Endothelial cell of umbilical vein (primary cell): ENCODE results near the gene ZNF516. TPM values are rescaled to one million over a fixed set of nuclear protein-coding genes. Genes with fewer than 3 reads are reported as not detected.

Experiments used
- BruUV-seq: library from RNA; stranded (reverse); fragments of 400-500 nt; replicated peaks from 2 replicates; lab custom pipeline; 2021; lab: Mats Ljungman, UMichigan
- CTCF ChIA-PET: fragments of 300-600, 350-600 bp; sonication (Branson Sonifier 250); formaldehyde crosslinking; loops from one replicate; lab custom pipeline; 2021; ENCODE audit warnings: antibody characterized with exemption, inconsistent platforms; lab: Charles Lee
- POLR2A ChIA-PET: fragments of 300-600, 350-600 bp; sonication (Branson Sonifier 250); formaldehyde crosslinking; loops from one replicate; lab custom pipeline; 2021; ENCODE audit warnings: antibody characterized with exemption, inconsistent platforms; lab: Charles Lee
- DNase-seq: peaks from one replicate; pipeline ENCODE4 v3.0.0-alpha.2; 2011; ENCODE audit warnings: low read depth, low spot score
- FAIRE-seq: peaks from 2 replicates; lab custom pipeline; 2011; peaks lifted over from hg19 to GRCh38; lab: Jason Lieb, UNC
- H2AFZ ChIP-seq: 2 replicates; pipeline ENCODE4 v1.6.0; 2012; ENCODE audit warnings: low read depth, low read length, control low read depth, inconsistent platforms
- H3K27ac ChIP-seq: 2 replicates; pipeline ENCODE4 v1.5.1; 2011; ENCODE audit warnings: low read depth, mild to moderate bottlenecking, control low read depth, low read length, moderate library complexity; ENCODE audit not compliant: insufficient read depth
- H3K27me3 ChIP-seq, 2 experiments: 2 replicates each; pipeline versions ENCODE4 v1.6.0 to v1.6.1; 2011; ENCODE audit warnings: low read length in 2 of 2, mixed read lengths in 1 of 2; ENCODE audit not compliant: control insufficient read depth in 2 of 2, insufficient read depth in 2 of 2
- H3K36me3 ChIP-seq, 2 experiments: 2 replicates in 1 of 2; 3 replicates in 1 of 2; pipeline ENCODE4 v1.5.1; 2011; ENCODE audit warnings: low read length in 2 of 2, mild to moderate bottlenecking in 1 of 2, moderate library complexity in 1 of 2; ENCODE audit not compliant: control insufficient read depth in 2 of 2, insufficient read depth in 2 of 2; ENCODE audit errors: extremely low read depth in 1 of 2
- H3K4me1 ChIP-seq: 3 replicates; pipeline ENCODE4 v1.5.1; 2011; ENCODE audit warnings: mild to moderate bottlenecking, low read length; ENCODE audit not compliant: control insufficient read depth, insufficient read depth; ENCODE audit errors: extremely low read depth
- H3K4me2 ChIP-seq: 2 replicates; pipeline ENCODE4 v1.6.1; 2011; ENCODE audit warnings: low read length, control low read depth, mixed read lengths; ENCODE audit not compliant: insufficient read depth
- H3K4me3 ChIP-seq, 3 experiments: fragments of 200-600 bp in 1 of 3; sonication (generic), shearing (Covaris generic) in 1 of 3; replicated peaks in 1 of 3; 2 replicates each; pipeline ENCODE4 v1.5.1; 2011 to 2016; ENCODE audit warnings: control low read depth in 3 of 3, low read length in 3 of 3, mild to moderate bottlenecking in 2 of 3, inconsistent platforms in 1 of 3, low read depth in 1 of 3, moderate library complexity in 1 of 3; ENCODE audit not compliant: insufficient read depth in 1 of 3
- H3K79me2 ChIP-seq: 2 replicates; pipeline ENCODE4 v1.6.0; 2012; ENCODE audit warnings: low read length, inconsistent platforms; ENCODE audit not compliant: control insufficient read depth, insufficient read depth
- H3K9ac ChIP-seq: replicated peaks from 2 replicates; pipeline ENCODE3; 2011; ENCODE audit warnings: low read length, control low read depth; ENCODE audit not compliant: insufficient read depth; ENCODE audit errors: extremely low read depth
- H3K9me1 ChIP-seq: replicated peaks from 3 replicates; pipeline ENCODE4 v1.6.0; 2011; ENCODE audit warnings: mild to moderate bottlenecking, low read length; ENCODE audit not compliant: control insufficient read depth, insufficient read depth; ENCODE audit errors: extremely low read depth
- H3K9me3 ChIP-seq: replicated peaks from 2 replicates; pipeline ENCODE4 v1.5.1; 2012; ENCODE audit warnings: low read length, inconsistent platforms; ENCODE audit not compliant: control insufficient read depth, insufficient read depth
- H4K20me1 ChIP-seq: replicated peaks from 2 replicates; pipeline ENCODE3; 2011; ENCODE audit warnings: mild to moderate bottlenecking, low read length; ENCODE audit not compliant: control insufficient read depth, insufficient read depth; ENCODE audit errors: extremely low read depth
- CTCF ChIP-seq, 2 donors: IDR thresholded peaks; 1 replicate in 1 of 2; 2 replicates in 1 of 2; pipeline ENCODE4 v1.5.1; 2011; ENCODE audit warnings: low read length in 2 of 2, mild to moderate bottlenecking in 2 of 2, moderate library complexity in 2 of 2, control low read depth in 1 of 2, inconsistent platforms in 1 of 2, low read depth in 1 of 2; ENCODE audit not compliant: insufficient read depth in 1 of 2; ENCODE audit errors: extremely low read depth in 1 of 2
- EZH2 ChIP-seq: IDR thresholded peaks from 2 replicates; pipeline ENCODE4 v1.6.1; 2012; ENCODE audit warnings: borderline replicate concordance, low read depth, mild to moderate bottlenecking, moderate library complexity, low read length, inconsistent platforms; ENCODE audit not compliant: severe bottlenecking
- FOS ChIP-seq: IDR thresholded peaks from 2 replicates; pipeline ENCODE4 v1.6.1; 2011; ENCODE audit warnings: mild to moderate bottlenecking, low read length, moderate library complexity, borderline replicate concordance; ENCODE audit not compliant: insufficient read depth
- GATA2 ChIP-seq: IDR thresholded peaks from 2 replicates; pipeline ENCODE4 v1.7.0; 2011; ENCODE audit warnings: low read depth, mild to moderate bottlenecking, moderate library complexity, mixed read lengths, low read length; ENCODE audit not compliant: insufficient read length, insufficient read depth
- JUN ChIP-seq: IDR thresholded peaks from 2 replicates; pipeline ENCODE4 v1.6.1; 2011; ENCODE audit warnings: borderline replicate concordance, low read depth; ENCODE audit not compliant: insufficient read length, insufficient read depth
- MAX ChIP-seq: IDR thresholded peaks from 2 replicates; pipeline ENCODE4 v1.6.1; 2011; ENCODE audit not compliant: insufficient read depth, insufficient read length
- MYC ChIP-seq: IDR thresholded peaks from one replicate; pipeline ENCODE4 v1.6.1; 2011; ENCODE audit warnings: mild to moderate bottlenecking, low read depth, low read length
- POLR2A ChIP-seq: IDR thresholded peaks from 2 replicates; pipeline ENCODE4 v1.6.1; 2012; ENCODE audit warnings: low read depth, mild to moderate bottlenecking, control low read depth, low read length
- POLR2AphosphoS5 ChIP-seq: IDR thresholded peaks from 2 replicates; pipeline ENCODE4 v1.6.1; 2012; ENCODE audit warnings: low read depth, mild to moderate bottlenecking, control low read depth, low read length, moderate library complexity; ENCODE audit not compliant: insufficient read depth
- dilution Hi-C: fragments of 300-500 bp; cut with MboI; formaldehyde crosslinking; loops from one replicate; pipeline ENCODE4 v1.15.0; 2019; ENCODE audit warnings: low sequenced_read_pairs; ENCODE audit not compliant: extremely low pct_ligation_motif_present
- intact Hi-C: fragments of 100-400 bp; cut with micrococcal nuclease; formaldehyde crosslinking; loops from one replicate; pipeline ENCODE4 v1.10.0; 2022
- polyA plus RNA-seq, 4 experiments: library from polyadenylated mRNA; depleted of rRNA in 3 of 4; stranded (reverse) in 3 of 4; unstranded in 1 of 4; fragments of >200 nt; gene quantifications; 2 replicates each; pipeline versions ENCODE4 v1.2.1 to v1.2.3, GENCODE V29; 2011 to 2012; ENCODE audit warnings: missing spikeins in 1 of 4
- total RNA-seq: library from RNA; stranded (reverse); gene quantifications from 2 replicates; pipeline ENCODE4 v1.2.3, GENCODE V29; 2021

The ZNF516 gene
- total and polyA plus RNA-seq, 2 donors (not counting 3 experiments of a cell fraction or from before 2014, with no cell fraction given): 3.6 to 19.1 TPM

- ChIA-PET CTCF (no interaction called here), POLR2A (no interaction called here)
- no peaks in the 10 kb centered on the region for H3K36me3 ChIP-seq
- no peak overlapping the region for H3K4me3 ChIP-seq
- TF ChIP-seq JUN (no peak), POLR2AphosphoS5 (no peak), EZH2 (no peak), GATA2 (no peak), CTCF (IDR thresholded peaks at IDR 0.05; ENCODE audit: extremely low read depth in 1 of 2, insufficient read depth in 1 of 2, low read depth in 1 of 2, low read length in 2 of 2) (no peak), POLR2A (no peak), FOS (no peak), MYC (no peak), MAX (no peak)
- no peak overlapping the region for H3K9ac ChIP-seq
- no peak overlapping the region for H3K4me2 ChIP-seq
- dilution Hi-C loops: no loop called here
- H3K27ac ChIP-seq: no peak overlapping the region
- H3K9me1 ChIP-seq: no peaks in the 10 kb centered on the region
- no peaks in the 10 kb centered on the region for H3K4me1 ChIP-seq
- intact Hi-C loops: no loop called here
- H3K9me3 ChIP-seq: no peaks in the 10 kb centered on the region
- no peaks in the 10 kb centered on the region for H4K20me1 ChIP-seq
- no TSS peak for BruUV-seq
- no peaks in the 10 kb centered on the region for H3K27me3 ChIP-seq
- no peak overlapping the region for H2AFZ ChIP-seq
- H3K79me2 ChIP-seq: no peaks in the 10 kb centered on the region
- DNase-seq (no peak), FAIRE-seq (no peak)
Observed at GRCh38 chr18:76314496-76314895, 180.5 kb downstream of the ZNF516 start.
